Left forelimb (tissue), 1 donor: ENCODE data around the gene CDC40.

ENCODE experiments used
- DNase-seq: peaks from one replicate; pipeline ENCODE4 v3.0.0-alpha.2; 2018; ENCODE audit warnings: low spot score

The CDC40 gene

DNA sequence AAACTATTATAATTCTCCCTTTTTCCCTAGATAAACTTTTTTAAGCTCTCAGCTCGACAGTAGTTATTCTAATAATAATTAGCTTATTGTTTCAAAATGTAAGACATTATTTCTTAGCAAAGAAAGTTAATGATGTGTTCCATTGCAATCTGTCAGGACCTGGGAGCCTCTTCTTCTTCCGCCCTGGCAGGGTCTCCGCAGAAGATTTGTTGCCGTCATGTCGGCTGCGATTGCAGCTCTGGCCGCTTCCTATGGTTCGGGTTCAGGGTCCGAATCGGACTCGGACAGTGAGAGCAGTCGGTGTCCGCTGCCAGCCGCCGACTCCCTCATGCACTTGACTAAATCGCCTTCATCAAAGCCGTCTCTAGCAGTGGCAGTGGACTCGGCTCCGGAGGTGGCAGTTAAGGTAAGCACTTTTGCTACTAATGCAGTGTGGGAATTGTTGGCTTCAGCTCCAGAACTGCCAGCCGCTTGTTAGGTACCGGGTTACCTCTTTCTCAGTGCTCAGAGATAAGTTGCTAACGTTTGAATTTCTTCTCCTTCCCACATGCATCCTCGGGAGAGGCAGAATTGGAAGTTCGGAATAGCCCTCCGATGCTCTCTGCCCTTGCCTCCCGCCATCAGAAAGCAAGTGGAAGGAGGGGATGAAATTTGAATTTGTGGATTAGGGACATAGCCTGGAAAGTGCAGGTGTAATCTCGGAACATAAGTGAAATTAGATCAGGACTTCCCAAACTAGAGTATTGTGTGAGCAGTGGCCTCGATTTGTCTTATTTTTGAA is at the start of gene CDC40:
Gene CDC40, plus strand, starts transcription at position 200 of the 781 bp plus-strand sequence. Its CDS starts 18 bp downstream, at position 218.
- DNase-seq: peak; percentile 81

GRCh38 chr6:110137924-110138887 is 42.0 kb upstream of the CDC40 start:
- DNase-seq: no peak

DNA sequence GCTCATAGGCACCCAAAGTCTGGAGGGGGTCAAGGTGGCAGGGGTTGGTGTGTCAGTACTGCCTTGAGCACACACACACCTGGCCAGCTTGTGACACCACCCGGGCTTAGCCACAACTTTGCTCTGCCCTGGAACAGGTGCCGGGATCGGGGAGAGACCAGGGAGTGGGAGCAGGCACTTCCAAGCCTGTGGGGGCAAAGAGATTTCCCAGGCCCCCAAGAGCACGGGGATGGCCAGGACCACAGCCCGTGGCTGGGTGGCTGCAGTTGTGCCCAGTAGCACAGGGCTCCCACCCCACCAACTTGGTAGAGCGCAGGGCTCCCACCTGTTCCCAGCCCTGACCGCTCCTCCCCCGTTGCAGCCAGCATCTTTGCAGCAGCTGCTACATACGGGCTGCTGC is 41.2 kb upstream of the CDC40 start:
- DNase-seq: no peak

- DNase-seq: no peak
These were observed 39.6 kb upstream of the CDC40 start for GRCh38 chr6:110140650-110141049.

DNA sequence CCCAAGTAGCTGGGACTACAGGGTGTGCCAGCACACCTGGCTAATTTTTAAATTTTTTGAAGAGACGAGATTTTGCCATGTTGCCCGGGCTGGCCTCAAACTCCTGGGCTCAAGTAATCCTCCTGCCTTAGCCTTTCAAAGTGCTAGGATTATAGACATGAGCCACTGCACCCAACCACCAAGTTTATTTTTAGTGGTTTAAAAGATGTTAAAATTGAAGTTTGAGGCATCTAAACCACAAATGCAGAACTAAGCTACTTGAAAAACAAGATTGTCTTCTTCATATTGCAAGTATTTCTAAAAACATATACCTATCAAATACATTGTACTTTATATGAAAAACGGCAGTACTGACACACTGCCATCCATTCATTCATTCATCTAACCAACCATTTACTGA is 32.4 kb upstream of the CDC40 start:
- DNase-seq: no peak

GRCh38 chr6:110158479-110158878 is 21.7 kb upstream of the CDC40 start:
- no peak for DNase-seq

DNA sequence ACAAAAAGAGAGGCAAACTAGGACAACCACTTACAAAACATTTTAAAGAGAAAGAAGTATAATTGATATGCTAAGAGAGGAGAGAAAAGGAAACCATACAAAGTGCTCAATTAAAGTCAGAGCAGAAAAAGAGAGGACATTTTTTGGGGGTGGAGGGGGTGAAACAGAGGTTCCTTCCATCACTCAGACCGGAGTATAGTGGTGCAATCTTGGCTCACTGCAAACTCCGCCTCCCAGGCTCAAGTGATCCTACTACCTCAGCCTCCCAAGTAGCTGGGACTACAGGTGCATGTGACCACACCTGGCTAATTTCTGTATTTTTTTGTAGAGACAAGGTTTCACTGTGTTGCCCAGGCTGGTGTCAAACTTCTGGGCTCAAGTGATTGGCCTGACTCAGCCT is 10.1 kb upstream of the CDC40 start:
- no peak for DNase-seq

DNA sequence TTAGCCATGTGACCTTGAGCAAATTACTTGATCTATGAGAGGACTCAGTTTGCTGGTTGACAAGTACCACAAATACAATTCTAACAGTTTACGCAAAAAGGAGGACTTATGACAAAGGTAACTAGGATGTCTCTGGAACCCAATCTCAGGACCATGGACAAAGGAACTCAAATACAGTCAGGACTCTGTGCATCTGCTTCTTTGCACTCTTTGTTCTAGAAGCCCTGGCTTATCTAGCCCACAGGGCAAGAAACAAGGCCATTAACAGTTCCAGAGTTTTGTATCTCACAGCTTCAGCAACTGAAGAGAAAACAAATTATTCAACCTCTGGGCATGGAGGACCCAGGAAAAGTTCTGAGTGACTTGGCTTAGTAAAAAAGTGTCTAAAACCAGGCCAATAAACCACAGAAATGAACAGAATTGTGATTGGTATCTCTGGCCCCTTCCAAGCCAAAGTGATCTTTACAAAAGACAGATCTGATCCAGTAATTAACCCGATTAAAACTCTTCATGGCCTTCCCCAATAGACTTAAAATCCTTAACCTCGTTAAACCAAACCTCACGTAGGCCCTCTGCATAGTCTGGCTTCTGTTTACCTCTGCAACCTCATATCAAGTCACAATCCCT is 6.6 kb upstream of the CDC40 start:
- no peak for DNase-seq

DNA sequence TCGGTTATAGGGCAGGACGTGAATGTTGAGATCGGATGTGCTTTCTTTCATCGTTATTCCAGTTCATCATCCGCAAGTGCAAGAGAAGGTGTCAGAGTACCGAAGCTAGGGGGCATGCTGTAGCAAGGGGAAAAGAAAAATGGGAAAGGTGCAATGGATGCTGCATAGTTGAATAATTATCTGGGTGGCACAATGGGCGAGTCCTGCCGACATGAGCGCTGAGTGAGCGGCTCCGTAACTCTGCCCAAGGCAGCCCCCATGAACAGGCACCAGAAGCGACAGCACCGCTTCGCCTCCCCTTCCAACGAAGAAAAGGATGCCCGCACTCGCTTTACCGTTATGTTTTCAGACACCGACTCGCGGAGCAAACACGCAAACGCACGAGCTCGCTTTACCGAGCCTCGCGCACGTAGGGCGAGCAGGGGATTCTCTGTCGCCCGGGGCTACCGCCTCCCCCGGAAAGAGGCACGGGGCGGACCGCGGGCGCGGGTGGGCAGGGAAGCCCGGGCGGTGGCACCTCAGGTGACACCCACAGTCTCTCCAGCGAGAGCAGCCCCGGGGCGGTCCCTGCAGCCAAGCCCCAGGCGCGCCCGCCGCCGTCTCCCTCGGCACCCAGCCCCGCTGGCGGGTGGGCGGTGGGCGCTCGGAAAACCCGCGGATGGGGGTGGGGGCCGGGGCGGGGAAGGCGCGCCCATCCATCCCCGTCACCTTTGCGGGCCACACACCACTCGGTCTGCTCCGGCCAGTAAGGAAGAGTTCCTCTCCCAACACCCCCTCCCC is 1.4 kb upstream of the CDC40 start:
- DNase-seq: peak; percentile 70

- DNase-seq: peak; percentile 97
These were observed 610 bp upstream of the CDC40 start, which contains the start of gene WASF1 for GRCh38 chr6:110179406-110180227. Gene WASF1 (minus strand): TSS chr6:110179670. CDS start chr6:110127601, 52,069 bp downstream.

- DNase-seq: no peak
These were observed 1.2 kb downstream of the CDC40 start for GRCh38 chr6:110181131-110182030.

DNA sequence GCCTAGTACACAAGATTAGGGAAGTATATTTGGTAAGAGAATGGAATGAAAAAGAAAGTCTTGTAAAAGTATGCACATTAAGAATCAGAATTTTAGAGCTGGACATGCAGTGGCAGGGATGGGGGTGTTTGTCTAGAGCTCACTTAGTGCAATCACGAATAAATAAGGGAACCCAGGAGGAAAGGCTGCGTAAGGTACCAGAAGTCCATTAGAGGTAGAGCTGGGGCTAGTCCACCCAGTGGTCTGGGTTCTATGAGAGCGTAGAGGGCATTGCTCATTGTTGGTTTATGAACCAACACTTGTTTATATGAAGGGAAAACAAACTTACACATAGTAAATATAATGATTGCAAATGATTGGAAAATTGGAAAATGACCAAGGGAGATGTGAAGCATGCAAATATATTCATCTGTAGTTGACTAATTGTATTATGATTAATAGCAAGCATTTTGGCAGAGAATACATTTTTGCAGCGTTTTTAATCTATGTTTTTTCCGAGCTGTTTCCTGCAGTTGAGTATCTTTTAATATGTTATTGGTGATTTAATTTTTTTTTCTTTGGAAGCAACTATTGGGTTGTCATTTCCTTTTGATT is 3.2 kb downstream of the CDC40 start:
- DNase-seq: no peak

DNA sequence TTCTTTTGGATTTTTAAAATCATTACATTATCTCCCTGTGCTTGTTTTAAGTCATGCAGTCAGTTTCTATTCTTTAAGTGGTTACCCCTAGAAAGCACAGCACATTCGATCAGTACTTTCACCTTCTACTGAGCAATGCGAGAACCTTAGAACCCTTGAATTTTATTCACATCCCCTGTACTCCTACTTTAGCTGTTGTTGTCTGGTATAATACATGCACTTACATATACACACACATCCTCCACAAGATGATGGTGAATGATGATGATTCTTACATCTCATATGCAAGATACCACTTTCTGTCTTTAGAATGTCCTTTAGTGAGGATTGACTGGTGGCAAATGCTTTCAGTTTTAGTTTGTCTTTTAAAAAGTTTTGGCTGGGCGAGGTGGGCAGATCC is 5.7 kb downstream of the CDC40 start:
- no peak for DNase-seq

- DNase-seq: no peak
These were observed 8.6 kb downstream of the CDC40 start for GRCh38 chr6:110188791-110189190.

- DNase-seq: no peak
These were observed 10.5 kb downstream of the CDC40 start for GRCh38 chr6:110190726-110191125.

DNA sequence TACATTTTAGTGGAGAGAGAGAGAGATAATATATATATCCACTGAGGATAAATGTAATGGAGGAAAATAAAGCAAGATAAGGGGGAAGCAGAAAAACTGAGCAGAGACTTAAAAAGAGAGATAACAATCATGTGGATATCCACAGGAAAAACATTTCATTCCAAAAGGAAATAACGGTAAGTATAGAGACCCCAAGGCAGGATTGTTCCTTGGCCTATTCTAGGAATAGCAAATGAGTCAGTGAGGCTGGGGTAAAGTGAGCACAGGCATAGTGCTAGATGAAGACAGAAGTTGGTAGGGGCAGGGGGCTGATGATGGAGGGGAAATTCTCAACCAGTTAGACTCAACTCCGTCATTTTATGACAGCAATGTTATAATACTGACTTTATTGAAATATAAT is 11.2 kb downstream of the CDC40 start:
- DNase-seq: no peak

- DNase-seq: no peak
These were observed 15.4 kb downstream of the CDC40 start for GRCh38 chr6:110195639-110196038.

DNA sequence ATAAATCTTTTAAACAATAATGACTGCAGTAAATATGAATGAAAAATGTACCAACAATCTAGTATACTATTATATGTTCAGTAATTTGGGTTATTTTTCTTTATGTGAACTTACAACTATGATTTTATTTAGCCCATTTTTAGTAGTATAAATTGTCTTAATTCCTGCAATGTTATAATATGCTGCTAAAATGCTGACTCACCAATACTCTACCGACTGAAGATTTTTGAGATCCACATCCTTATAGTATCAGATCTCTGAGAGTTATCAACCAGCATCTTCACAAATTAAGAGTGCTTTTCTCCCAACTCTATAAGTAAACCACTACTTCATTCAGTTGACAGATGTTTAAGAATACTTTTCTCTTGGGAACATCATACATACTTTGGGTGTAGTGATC is 16.6 kb downstream of the CDC40 start:
- no peak for DNase-seq

DNA sequence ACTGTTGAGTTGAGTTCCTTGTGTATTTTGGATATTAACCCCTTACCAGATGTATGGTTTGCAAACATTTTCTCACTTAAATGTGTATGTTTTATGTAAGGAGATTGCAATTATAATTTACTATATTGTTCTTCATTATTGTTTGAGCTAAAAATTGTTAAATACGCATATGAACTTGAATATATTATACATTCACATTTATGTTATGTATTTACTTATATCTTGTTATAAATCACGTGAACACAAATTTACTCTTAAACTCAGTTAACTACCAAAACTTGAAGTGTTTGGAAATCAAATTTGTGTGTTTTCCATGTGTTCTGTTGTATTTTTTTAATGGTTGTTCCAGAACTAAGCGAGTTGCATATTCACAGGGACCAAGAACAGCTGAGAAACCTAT is 18.3 kb downstream of the CDC40 start:
- DNase-seq: no peak
